Esophagus squamous epithelium (tissue), 4 donors: ENCODE measurements around the gene AMY1A.
"Not testable (repeated sequence)": the region's sequence is repeated elsewhere in the genome, so short reads cannot be mapped to it uniquely, and the experiment has no call there.

Experiments used
- CTCF ChIP-seq, 6 experiments: fragments of 450-650 bp in 4 of 6; fragments of 200-600 bp in 2 of 6; sonication (generic) in 2 of 6; IDR thresholded peaks; one replicate each; pipeline ENCODE4 v1.5.1; 2016 to 2019; ENCODE audit warnings: antibody characterized with exemption in 6 of 6, mild to moderate bottlenecking in 4 of 6, moderate library complexity in 4 of 6
- POLR2A ChIP-seq, 4 donors: fragments of 450-650 bp; IDR thresholded peaks; one replicate each; pipeline ENCODE4 v1.6.1; 2017; ENCODE audit warnings: antibody characterized with exemption in 4 of 4, mild to moderate bottlenecking in 4 of 4, moderate library complexity in 3 of 4

GRCh38 chr1:103616994-103617477, 38.5 kb upstream of the AMY1A start, which contains the start of gene AMY2A:
- TF ChIP-seq POLR2A, CTCF (IDR thresholded peaks at IDR 0.05): not testable (repeated sequence)
